GM23338 (cell line): ENCODE measurements around the gene SETBP1. TPM values are rescaled to one million over a fixed set of nuclear protein-coding genes. Genes with fewer than 3 reads are reported as not detected.

ENCODE experiments used
- ATAC-seq: fragments of 200-7000 bp; cut with Tn5 transposase; 3 replicates; pipeline ENCODE4 v1.9.1; 2020
- DNase-seq: peaks from one replicate; pipeline ENCODE4 v3.0.0-alpha.2; 2015; ENCODE audit warnings: low spot score
- H2AFZ ChIP-seq: fragments of 200-600 bp; sonication (generic); 2 replicates; pipeline ENCODE4 v1.8.0; 2016; ENCODE audit warnings: antibody characterized with exemption, mild to moderate bottlenecking, moderate library complexity
- H3F3A ChIP-seq: fragments of 200-600 bp; sonication (generic); replicated peaks from 2 replicates; pipeline ENCODE4 v1.8.0; 2017; ENCODE audit warnings: antibody characterized with exemption, mixed run types, low read depth
- H3K27ac ChIP-seq: fragments of 200-600 bp; sonication (generic); 2 replicates; pipeline ENCODE4 v1.6.1; 2016; ENCODE audit warnings: low read depth
- H3K27me3 ChIP-seq: fragments of 200-600 bp; sonication (generic); 2 replicates; pipeline ENCODE4 v1.8.0; 2016; ENCODE audit warnings: mild to moderate bottlenecking, mixed run types, moderate library complexity; ENCODE audit not compliant: insufficient read depth
- H3K36me3 ChIP-seq: fragments of 200-600 bp; sonication (generic); 2 replicates; pipeline ENCODE4 v1.8.0; 2016; ENCODE audit warnings: mild to moderate bottlenecking; ENCODE audit not compliant: insufficient read depth
- H3K4me1 ChIP-seq: fragments of 200-600 bp; sonication (generic); 2 replicates; pipeline ENCODE4 v1.8.0; 2016; ENCODE audit warnings: mild to moderate bottlenecking, moderate library complexity; ENCODE audit not compliant: insufficient read depth
- H3K4me2 ChIP-seq: fragments of 200-600 bp; sonication (generic); 2 replicates; pipeline ENCODE4 v1.7.1; 2017; ENCODE audit warnings: mixed run types
- H3K4me3 ChIP-seq: fragments of 200-600 bp; sonication (generic); 2 replicates; pipeline ENCODE4 v1.6.1; 2016; ENCODE audit warnings: mixed run types
- H3K79me2 ChIP-seq: fragments of 200-600 bp; sonication (generic); replicated peaks from 2 replicates; pipeline ENCODE4 v1.8.0; 2017; ENCODE audit warnings: mild to moderate bottlenecking; ENCODE audit not compliant: insufficient read depth
- H3K9me2 ChIP-seq: fragments of 200-600 bp; sonication (generic); 2 replicates; pipeline ENCODE4 v1.8.0; 2017; ENCODE audit not compliant: insufficient read depth
- H4K20me1 ChIP-seq: fragments of 200-600 bp; sonication (generic); replicated peaks from 2 replicates; pipeline ENCODE4 v1.8.0; 2017; ENCODE audit warnings: mild to moderate bottlenecking; ENCODE audit not compliant: insufficient read depth
- H3K27ac Mint-ChIP-seq: 2 replicates; pipeline ENCODE4 v1.8.0; 2020; ENCODE audit warnings: inconsistent platforms, mild to moderate bottlenecking, moderate library complexity, mixed read lengths
- H3K27me3 Mint-ChIP-seq: 3 replicates; pipeline ENCODE4 v1.8.0; 2022; ENCODE audit warnings: low read depth, mild to moderate bottlenecking, moderate library complexity, mixed read lengths, inconsistent platforms; ENCODE audit not compliant: insufficient read depth, poor library complexity
- H3K36me3 Mint-ChIP-seq: 3 replicates; pipeline ENCODE4 v1.8.0; 2021; ENCODE audit warnings: low read depth, mild to moderate bottlenecking, inconsistent platforms, moderate library complexity, mixed read lengths
- H3K4me1 Mint-ChIP-seq: 3 replicates; pipeline ENCODE4 v1.8.0; 2020; ENCODE audit warnings: mild to moderate bottlenecking, inconsistent platforms, mixed read lengths
- H3K4me3 Mint-ChIP-seq: 3 replicates; pipeline ENCODE4 v1.8.0; 2021; ENCODE audit warnings: moderate library complexity, mild to moderate bottlenecking, inconsistent platforms, mixed read lengths
- H3K9me3 Mint-ChIP-seq: 3 replicates; pipeline ENCODE4 v1.8.0; 2020; ENCODE audit warnings: moderate library complexity, mild to moderate bottlenecking, inconsistent platforms, mixed read lengths
- CREB1 ChIP-seq: fragments of 250-450 bp; sonication (Bioruptor Pico); IDR thresholded peaks from 2 replicates; pipeline ENCODE4 v1.5.0; 2020; ENCODE audit warnings: low read depth, mild to moderate bottlenecking, moderate library complexity
- CTCF ChIP-seq, 2 experiments: fragments of 200-600 bp in 1 of 2; sonication (generic) in 1 of 2; conservative IDR thresholded peaks; 2 replicates each; pipeline versions ENCODE4 v1.5.1 to v1.6.1; 2016 to 2017; ENCODE audit warnings: antibody characterized with exemption in 2 of 2, low read depth in 2 of 2, mild to moderate bottlenecking in 2 of 2, moderate library complexity in 1 of 2
- ETS1 ChIP-seq: IDR thresholded peaks from 2 replicates; pipeline ENCODE4 v1.6.1; 2016; ENCODE audit warnings: antibody characterized with exemption
- EZH2 ChIP-seq: fragments of 200-600 bp; sonication (generic); IDR thresholded peaks from one replicate; pipeline ENCODE4 v1.8.0; 2017; ENCODE audit warnings: antibody characterized with exemption, mild to moderate bottlenecking, low read depth; ENCODE audit not compliant: unreplicated experiment
- EZH2phosphoT487 ChIP-seq: fragments of 200-600 bp; sonication (generic); IDR thresholded peaks from one replicate; pipeline ENCODE4 v1.8.1; 2018; ENCODE audit warnings: antibody characterized with exemption; ENCODE audit not compliant: unreplicated experiment
- JUNB ChIP-seq: IDR thresholded peaks from one replicate; pipeline ENCODE4 v1.6.1; 2016; ENCODE audit warnings: antibody characterized with exemption; ENCODE audit not compliant: unreplicated experiment
- NANOG ChIP-seq: IDR thresholded peaks from 2 replicates; pipeline ENCODE4 v1.6.1; 2016; ENCODE audit warnings: antibody characterized with exemption, borderline replicate concordance
- POLR2AphosphoS5 ChIP-seq: IDR thresholded peaks from 2 replicates; pipeline ENCODE4 v1.6.1; 2016; ENCODE audit warnings: antibody characterized with exemption, low read depth
- REST ChIP-seq: IDR thresholded peaks from one replicate; pipeline ENCODE4 v1.6.1; 2018; ENCODE audit warnings: antibody characterized with exemption; ENCODE audit not compliant: unreplicated experiment
- STAT1 ChIP-seq: IDR thresholded peaks from one replicate; pipeline ENCODE4 v1.6.1; 2016; ENCODE audit warnings: antibody characterized with exemption; ENCODE audit not compliant: unreplicated experiment
- ZNF114 ChIP-seq: fragments of 250-450 bp; sonication (Bioruptor Pico); IDR thresholded peaks from 2 replicates; pipeline ENCODE4 v1.5.0; 2020; ENCODE audit warnings: mild to moderate bottlenecking, moderate library complexity
- ZNF331 ChIP-seq: fragments of 250-450 bp; sonication (Bioruptor Pico); IDR thresholded peaks from 2 replicates; pipeline ENCODE4 v1.5.0; 2020; ENCODE audit warnings: low read depth, mild to moderate bottlenecking, moderate library complexity
- ZNF462 ChIP-seq: fragments of 250-450 bp; sonication (Bioruptor Pico); IDR thresholded peaks from 2 replicates; pipeline ENCODE4 v1.5.0; 2020; ENCODE audit warnings: mild to moderate bottlenecking, moderate library complexity
- polyA plus RNA-seq: library from polyadenylated mRNA; unstranded; fragments of >200 nt; fragmentation: Nextera tagmentation; extraction: Ambion mirVana; gene quantifications from 2 replicates; pipeline ENCODE4 v1.2.1, GENCODE V29; 2016
- total RNA-seq: library from RNA; depleted of rRNA; stranded (reverse); fragments of >200 nt; shearing (Covaris generic); gene quantifications from 2 replicates; pipeline ENCODE4 v1.2.3, GENCODE V29; 2014

The SETBP1 gene
- total and polyA plus RNA-seq, 2 experiments from 2014 or later: 1.6 to 5.5 TPM

GRCh38 chr18:44693030-44693784 is 12.5 kb downstream of the SETBP1 start:
- H3K4me3 ChIP-seq: no peak overlapping the region
- no peaks in the 10 kb centered on the region for H3K36me3 ChIP-seq
- no peaks in the 10 kb centered on the region for H4K20me1 ChIP-seq
- no peak overlapping the region for H3K27ac ChIP-seq
- Mint-ChIP-seq H3K4me1 (peaks cover 27% of the 10 kb centered on the region), H3K27ac (no peak overlapping the region), H3K9me3 (no peaks in the 10 kb centered on the region), H3K36me3 (no peaks in the 10 kb centered on the region), H3K4me3 (no peak overlapping the region), H3K27me3 (no peaks in the 10 kb centered on the region)
- peaks cover 7% of the 10 kb centered on the region; the same call in 1 of the 2 replicates for H3K79me2 ChIP-seq
- DNase-seq (no peak), ATAC-seq (no peak)
- H2AFZ ChIP-seq: no peak overlapping the region
- H3K27me3 ChIP-seq: no peaks in the 10 kb centered on the region
- H3F3A ChIP-seq: no peaks in the 10 kb centered on the region
- TF ChIP-seq CREB1 (CRISPR knock-in tag) (no peak), POLR2AphosphoS5 (no peak), EZH2 (no peak), ZNF462 (CRISPR knock-in tag) (no peak), JUNB (no peak), ZNF114 (no peak), CTCF (conservative IDR thresholded peaks at IDR 0.05; ENCODE audit: low read depth in 2 of 2) (no peak), NANOG (no peak), ETS1 (no peak), EZH2phosphoT487 (no peak), STAT1 (no peak), REST (no peak), ZNF331 (no peak)
- H3K4me2 ChIP-seq: no peak overlapping the region
- H3K9me2 ChIP-seq: 0 out of 2 replicates have a peak, but pooled peaks cover 3% of the 10 kb centered on the region
- H3K4me1 ChIP-seq: peaks cover 16% of the 10 kb centered on the region
